GM21723 (cell line): Measurements from ENCODE around the gene TRNT1.

Experiments
- ATAC-seq: cut with Tn5 transposase; IDR thresholded peaks from one replicate; pipeline ENCODE4 v1.9.1; 2021; ENCODE audit warnings: mild to moderate bottlenecking, moderate library complexity; ENCODE audit not compliant: unreplicated experiment

Gene TRNT1

DNA sequence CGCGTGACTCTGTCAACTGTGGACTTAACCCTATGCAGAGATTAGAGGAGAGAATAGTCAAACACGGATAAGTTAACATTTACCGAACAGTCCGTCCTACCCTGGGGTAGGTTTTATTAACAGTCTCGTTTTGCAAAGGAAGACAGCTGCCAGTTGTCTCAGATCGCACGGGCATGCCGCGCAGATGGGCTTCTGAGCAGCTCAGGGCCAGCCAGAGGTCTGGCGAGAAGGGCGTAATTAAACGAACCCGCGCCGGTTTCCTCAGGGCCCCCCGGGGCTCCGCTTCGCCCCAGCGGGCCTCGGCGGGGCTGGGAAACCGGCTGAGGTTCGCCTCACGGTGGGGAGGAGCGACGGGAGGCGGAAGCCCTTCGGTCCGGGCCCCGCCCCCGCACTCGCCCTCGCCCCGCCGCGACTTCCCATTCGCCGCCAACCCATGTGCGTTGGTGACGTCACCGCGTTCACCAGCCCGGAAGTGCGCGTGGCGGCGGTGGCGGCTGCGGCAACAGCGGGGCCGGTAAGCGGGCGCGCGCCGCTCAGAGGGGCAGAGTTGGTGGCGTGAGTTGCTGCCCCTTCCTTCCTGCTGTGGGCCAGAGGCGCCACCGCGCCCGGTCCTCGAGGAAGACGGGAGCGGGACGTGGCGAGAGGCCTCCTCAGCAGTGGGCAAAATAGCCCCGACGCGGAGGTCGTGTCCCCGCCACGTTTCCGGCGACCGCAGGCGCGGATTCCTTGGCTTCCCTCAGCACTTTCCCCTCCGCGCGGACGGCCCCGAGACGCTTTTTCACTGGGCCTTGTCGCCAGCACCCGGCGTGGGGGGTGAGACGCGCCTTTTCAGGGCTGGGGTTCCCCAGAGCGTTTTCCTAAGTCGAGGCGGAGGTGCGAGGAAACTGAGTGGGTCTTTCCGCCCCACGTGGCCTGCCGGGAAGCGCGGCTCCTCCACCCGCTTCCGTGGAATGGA, at the start of gene TRNT1:
Gene TRNT1 (plus strand): TSS at position 464 of the 955 bp plus-strand sequence. CDS start 2,101 bp downstream, outside the sequence.
- peak; percentile 94 for ATAC-seq

DNA sequence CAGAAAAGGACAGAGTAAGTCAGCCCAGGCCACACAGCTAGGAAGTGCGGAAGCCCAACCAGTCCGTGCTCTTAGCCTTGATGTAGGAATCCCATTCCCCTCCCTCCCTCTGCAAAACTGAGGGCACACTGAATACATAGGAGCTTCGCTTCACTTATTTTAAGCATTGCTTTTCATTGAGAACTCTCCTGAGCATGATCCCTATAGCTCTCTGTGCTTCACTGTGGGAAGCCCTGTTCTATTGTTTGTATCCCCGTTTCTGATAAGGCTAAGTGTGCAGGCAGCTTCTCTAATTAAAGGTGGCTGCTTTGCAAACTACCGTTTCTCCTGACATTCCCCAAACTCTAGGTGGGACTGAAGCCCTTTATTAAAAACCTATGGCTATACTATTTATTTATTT, 46.4 kb upstream of the TRNT1 start:
- ATAC-seq, result no peak

DNA sequence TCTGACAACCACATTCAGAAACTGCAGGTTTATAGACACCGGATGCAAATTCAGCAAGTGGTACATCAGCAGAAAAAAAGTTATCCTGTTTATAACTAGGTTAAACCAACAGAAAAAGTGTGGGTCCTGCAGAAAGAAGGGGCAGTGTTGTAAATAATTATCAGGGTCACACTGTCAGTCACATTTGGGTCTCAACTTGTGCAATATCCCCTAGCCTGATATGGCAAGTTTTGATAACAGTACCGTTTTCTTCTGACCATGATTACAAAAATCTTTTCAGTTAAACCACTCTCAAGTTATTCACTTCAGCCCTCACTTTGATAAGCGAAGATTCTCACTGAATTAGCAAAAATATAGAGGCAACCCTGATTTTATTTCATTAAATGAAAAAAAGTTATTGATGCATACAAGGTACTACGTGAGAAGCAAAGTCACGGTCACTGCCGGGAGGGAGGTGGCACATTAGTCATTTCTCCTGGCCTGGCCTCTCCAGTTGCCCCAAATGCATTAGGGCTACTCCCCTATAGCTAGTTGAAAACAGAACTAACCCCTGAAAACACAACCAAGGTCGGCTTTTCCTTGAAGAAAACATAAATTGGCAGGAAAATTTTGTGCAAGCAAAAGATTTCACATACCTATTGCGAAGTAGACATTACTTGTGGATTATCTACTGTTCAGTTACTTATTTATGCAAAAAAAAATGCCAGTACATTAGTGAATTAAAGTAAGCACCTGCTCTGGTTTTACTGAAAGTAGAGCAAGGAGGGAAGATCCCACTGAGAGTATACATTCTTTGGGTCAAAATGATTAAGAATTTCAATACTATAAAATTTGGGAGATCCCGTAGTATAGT, 45.1 kb upstream of the TRNT1 start:
- peak; percentile 42 for ATAC-seq

DNA sequence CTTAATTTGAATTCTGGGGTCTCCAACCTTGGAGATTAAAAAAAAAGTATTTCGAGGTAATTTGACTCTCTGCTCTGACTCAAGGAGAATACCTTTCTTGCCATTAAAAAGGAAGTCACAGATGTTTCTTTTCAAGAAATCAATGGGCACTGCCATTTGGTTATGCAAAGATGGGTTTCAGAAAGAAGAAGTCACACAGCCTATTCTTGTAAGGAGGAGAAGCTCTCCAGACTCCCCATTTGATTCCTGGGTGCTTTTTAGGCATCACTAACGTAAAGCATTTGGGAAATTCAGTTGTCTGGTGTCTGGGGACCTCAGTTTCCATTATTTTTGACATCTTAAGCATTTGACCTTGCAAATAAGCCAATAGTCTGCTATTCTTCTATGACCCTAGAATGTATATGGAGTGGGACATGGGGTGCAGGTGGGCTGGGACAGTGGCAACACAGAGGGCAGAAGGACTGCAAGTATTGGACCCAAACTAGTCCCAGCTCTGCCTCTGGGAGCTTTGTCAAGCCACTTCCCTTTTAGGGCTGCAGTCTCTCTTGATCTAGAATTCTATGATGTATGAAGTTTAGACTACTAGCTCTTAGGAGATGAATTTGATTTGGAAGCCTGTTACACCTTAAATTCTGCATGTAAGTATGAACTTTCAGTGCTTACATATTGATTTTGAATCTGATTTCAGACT, 44.4 kb upstream of the TRNT1 start:
- peak; percentile 89 for ATAC-seq

DNA sequence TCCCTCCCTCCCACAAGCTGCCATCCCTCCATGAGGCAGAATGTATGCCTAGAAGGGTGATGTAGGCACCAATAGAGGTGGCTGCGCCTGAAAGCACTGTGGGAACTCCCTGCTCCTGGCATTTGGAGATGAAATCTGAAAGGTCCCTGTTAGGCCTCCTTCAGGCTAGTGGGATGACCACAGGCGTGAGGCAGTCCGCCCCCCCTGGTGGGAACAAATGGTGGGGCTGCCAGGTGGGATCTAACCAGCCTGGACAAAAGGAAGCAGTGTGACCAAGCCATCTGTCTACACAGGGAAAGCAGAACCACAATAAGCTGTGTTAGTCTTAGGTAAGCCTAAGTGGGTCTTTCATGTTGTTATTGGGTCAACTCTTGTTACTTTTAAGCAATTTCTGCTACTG, 41.9 kb upstream of the TRNT1 start:
- ATAC-seq, result no peak

DNA sequence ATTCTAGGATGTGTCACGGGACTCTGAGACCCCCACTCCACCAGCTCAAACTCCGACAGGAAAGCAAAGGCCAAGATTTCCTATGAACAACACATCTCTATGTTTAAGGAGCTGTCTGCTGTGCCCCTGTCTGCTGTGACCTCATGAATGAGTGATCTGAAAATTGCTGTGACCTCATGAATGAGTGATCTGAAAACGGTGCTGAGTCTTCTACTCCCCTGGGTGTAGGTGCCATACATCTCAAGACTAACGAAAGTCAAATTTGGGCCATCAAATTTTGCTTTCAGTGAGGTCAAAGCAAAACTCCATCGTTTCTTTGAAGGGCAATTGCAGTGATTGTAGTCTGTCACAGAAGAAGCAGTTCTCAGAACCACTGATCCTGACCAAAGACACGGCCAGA, 41.0 kb upstream of the TRNT1 start:
- no peak for ATAC-seq

DNA sequence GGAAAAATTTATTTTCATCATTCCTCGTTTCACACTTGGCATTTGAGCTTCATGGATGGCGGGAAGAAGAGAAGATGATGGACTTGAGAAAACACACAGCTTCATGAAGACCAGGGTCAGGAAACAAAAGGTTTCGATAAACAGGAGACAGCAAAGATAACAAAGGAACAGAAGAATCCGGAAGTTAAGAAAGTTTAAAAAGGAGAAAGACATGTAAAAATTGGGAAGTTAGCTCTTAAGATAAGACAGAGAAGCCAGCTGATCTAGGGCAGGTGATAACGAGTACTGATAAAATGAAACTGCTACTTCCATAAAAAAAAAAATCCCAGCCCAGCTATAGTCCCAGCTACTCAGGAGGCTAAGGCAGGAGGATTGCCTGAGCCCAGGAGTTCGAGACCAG, 40.5 kb upstream of the TRNT1 start:
- ATAC-seq, result no peak

DNA sequence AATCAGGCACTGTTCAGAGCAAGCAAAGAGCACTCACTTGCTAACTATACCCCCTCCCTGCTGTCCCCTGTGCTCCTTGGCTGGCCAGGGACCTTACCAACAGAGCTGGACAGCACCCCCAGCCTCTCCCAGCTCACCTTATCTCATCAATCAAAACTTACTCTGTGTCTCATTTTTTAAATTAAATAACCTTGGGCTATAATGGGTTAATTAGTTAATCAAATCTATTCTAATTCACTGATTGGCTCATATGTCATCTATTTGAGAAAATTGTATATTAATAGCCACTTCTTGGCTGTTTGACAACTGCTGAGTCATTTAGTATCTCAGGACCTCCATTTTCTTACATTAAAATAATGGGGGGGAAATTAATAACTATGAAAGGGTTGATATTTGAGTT, 39.5 kb upstream of the TRNT1 start:
- ATAC-seq, result no peak

DNA sequence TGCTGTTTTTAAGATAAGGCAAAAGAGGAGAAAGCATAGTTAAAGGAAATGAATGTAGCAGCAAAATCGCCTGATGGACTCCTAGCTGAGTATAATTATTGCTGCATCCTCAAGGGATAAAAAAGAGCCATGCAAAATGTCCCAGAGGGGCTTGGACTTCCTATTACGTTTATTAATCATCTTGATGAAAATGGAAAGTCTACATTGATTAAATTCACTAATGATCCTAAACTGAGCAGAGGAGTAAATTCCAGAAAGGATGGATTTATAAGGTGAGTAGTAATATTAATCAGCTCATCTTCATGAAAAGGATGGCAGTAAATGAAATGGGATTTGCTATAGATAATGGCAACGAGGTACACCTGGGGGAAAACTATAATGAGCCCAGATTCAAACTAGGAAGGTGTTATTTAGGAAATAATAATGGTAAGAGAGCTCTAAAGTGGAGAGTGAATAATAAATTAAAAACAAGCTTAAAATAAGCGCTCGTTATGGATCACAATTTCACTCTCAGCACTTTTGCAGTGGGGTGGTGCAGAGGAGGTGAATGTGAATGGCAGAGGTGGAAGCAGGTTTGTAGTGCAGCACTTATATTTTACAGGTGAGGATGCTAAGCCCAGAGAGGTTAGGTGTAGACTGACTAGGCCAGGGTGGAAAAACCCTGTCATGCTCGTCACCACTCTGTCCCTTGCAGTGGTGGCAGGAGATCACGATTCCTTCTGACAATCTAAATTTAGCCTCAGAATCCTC, 38.8 kb upstream of the TRNT1 start:
- ATAC-seq, result no peak

DNA sequence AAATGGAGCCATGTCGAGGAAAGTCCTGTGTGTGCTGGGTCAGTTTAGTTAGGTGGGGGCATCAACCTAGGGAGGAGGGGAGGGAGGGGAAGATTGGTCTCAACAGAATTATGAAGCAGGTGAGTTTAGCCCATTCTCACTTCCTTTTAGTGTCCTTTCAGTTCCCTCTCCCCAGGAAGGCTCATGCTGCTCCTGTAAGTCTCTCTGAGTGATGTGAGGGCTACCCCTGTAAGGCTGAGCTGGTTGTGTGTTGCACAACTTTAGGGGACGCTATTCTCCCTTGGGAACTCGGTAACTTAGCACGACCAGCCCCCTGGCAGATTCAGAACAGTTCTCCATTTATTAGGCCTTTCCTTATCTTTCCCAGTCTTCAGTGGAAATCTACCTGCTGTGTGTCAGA, 37.7 kb upstream of the TRNT1 start:
- peak; percentile 98 for ATAC-seq

DNA sequence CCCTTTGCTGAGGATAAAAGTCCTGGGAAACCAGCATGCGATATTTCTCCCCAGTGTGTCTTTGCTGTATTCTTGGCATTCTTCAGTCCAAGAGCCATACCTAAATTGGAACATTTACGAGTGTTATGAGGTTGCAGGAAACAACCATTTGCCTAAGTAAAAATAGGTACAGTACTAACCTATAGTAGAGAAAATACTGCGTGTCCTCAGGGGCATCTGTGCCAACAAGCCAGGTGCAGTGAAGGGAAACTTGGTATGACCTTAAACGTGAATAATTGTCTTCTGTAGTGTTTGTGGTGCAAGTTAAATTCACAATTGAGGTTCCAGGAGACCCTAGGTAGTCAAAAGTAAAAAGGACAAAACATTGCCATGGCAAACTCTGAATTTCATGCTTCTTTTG, 28.8 kb upstream of the TRNT1 start:
- ATAC-seq, result no peak

DNA sequence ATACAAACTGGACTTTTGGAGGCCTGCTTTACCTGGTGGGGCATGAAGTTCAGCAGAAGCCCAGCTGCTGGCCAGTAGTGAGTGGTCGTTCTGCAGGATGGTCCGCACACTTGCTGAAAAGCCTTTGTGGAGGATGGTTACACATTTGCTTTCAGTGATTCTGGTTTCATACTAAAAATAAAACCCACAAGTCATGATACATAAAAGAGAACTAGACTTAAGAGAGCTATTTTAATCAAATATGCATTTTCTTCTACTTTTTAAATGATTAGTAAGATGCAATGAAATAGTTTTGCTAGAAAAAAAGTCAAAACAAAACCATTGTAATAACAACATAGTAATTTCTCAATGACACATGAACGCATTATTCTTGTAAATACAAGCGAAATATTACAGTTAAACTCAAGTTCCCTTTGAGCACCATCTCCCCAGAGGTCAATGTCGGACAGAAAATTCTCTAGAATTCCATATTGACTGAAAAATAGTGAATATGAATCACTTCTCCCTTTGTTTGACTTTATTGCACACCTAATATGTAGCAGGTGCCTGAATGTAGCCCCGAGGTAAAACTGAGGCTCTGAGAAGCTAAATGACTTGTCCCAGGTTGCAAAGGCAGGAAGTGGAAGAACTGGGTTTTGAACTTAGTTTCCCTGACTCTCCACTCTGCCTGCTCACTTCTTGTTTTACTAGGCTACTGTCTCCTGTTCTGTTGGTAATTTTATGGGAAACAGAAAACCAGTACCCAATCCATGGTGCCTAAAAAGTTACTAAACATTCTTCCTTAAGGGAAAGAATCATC, 24.9 kb upstream of the TRNT1 start:
- ATAC-seq, result peak; percentile 74

DNA sequence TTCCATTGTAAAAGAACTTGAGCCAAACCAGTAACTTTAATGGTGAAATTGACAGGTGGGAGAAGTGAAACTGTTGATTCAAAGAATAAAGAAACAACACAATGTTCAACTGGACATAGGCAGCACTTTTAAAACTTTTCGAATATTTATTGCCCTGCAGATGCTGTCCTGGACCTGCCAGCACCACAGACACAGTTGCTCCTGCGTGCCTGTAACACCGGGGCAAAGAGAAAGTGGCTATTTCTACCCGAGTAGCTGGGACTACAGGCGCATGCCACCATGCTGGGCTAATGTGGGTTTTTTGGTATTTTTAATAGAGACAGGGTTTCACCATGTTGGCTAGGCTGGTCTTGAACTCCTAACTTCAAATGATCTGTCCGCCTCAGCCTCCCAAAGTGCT, 24.0 kb upstream of the TRNT1 start:
- ATAC-seq, result no peak

DNA sequence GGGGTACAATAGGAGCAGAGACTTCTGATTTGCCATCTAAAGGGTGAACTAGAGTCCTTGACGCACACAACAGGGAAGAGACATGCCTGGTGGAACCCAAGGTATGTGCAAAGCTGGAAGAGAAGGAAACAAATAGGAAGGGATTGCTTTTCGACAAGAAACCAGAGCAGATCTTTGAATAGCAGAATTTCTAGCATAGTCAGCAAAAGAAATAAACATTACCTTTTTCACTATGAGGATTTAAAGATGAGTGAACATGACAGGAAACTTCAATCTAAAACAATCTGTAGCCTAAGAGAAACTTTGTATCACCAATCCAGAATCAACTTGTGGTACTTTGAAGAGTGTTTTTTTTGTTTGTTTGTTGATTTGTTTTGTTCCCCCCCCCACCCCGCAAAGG, 21.5 kb upstream of the TRNT1 start:
- no peak for ATAC-seq

DNA sequence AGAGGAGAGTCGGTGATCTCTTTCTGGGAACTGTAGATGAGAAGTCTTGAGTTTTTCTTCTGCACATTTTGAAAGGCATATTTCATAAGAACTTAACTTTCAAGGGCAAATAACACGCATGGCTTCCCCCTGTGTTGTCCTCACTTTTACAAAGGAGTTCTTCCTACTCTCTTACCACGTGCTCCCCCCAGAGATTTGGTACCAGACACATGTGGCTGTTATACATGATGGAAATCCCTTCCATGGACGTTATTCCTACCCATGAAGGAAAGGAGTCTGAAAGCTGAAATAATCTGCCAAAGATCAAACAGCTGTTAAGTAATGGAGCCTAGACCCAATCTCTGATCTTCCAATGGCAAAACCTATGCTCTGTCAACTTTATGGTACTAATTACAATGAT, 20.9 kb upstream of the TRNT1 start:
- ATAC-seq, result no peak

DNA sequence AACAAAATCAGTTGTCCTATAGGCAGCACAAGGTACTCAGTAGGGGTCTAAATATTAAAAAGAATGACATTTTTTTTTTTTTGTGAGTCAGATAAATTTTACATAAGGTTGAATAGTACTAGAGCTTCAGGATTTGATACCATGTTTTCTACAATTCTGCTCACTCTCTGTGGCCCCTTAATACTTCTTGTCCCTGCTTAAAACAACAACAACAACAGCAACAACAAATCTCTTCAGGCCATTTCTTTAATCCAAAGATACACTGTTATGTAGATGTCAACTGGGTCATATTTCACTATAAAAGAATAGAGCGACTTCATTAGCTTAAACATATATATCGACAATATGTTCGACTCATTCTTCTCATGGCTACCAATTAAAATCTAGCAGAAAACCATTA, 19.6 kb upstream of the TRNT1 start:
- ATAC-seq, result no peak

DNA sequence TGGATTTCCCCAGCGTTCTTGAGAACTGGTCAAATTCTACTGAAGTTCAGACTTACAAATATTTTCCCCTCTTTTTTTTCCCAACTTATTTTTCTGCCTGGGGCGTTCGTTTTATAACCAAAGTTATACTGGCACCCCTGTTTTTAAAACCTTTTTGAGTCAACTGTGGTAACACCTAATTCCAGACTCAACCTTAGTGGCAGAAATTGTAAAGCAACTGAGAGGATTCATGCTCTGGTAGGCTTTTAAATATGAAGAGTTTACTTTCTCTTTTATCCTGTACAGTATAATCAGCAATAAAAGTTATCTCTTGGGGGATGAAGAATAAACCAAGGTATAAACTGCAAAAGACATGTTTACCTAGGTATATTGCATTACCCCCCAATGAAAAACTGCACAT, 18.9 kb upstream of the TRNT1 start:
- no peak for ATAC-seq

DNA sequence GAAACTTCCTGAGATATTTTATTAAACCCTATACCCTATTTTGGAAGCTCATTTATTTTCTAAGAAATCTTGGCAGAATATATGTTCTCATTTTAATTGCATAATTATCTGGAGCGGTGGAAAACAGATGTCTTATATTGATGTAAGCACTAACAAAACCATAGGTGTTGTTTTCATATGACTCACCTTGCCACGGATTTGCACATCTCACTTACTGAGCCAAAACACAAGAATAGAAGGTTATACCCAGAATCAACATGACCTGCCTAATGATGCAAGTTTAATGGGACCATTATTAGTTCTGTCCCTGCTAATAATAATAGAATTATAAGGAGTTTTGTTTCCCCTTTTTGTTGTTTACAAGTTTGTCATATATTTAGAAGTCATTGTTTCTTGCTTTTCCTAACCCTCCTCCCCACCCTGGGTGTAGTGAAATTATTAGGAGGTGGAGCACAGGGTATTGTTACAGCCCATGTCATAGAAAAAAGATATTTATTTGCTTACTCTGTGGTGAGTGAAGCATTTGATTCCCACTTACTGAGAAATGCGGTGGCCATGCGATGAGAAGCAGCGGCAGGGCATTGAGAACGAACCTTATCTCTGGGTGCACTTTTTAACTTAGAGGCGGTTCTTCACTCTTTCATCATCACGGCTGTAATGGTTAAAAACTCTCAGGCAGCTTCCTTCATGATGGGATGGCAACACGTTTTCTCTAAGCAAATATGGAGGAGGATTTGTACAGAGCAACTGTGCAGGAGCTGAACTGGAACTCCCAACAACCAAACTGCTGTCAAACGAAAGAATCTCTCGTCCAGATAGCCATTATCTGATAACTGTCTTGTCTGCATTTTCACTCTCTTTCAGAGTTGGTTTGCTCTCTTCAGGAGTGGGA, 17.1 kb upstream of the TRNT1 start:
- ATAC-seq, result peak; percentile 90

DNA sequence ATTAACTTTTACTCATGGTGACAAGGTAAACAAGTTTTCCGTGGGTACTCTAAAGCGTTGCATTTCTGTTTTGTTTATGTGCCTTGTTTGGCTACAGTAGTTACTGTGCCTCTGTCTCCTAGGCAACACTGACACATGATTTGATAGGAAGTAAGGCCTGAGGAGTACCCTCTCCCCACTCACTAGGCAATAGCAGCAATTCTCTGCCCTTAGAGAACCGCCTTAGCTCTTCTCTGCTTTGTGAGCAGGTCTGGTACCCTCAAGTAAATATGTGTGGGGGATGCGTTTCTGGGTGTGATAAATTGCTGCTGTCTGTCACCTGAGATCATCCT, 16.5 kb upstream of the TRNT1 start, which contains the start of gene IL5RA:
Gene IL5RA (minus strand): TSS at position 76 of the 332 bp plus-strand sequence. CDS start 5,390 bp downstream, outside the sequence.
- ATAC-seq, result peak; percentile 42
